ENCODE measurements around the gene DEGS2.
"Not testable (repeated sequence)": the region's sequence is repeated elsewhere in the genome, so short reads cannot be mapped to it uniquely, and the experiment has no call there.

DEGS2 gene

DNA sequence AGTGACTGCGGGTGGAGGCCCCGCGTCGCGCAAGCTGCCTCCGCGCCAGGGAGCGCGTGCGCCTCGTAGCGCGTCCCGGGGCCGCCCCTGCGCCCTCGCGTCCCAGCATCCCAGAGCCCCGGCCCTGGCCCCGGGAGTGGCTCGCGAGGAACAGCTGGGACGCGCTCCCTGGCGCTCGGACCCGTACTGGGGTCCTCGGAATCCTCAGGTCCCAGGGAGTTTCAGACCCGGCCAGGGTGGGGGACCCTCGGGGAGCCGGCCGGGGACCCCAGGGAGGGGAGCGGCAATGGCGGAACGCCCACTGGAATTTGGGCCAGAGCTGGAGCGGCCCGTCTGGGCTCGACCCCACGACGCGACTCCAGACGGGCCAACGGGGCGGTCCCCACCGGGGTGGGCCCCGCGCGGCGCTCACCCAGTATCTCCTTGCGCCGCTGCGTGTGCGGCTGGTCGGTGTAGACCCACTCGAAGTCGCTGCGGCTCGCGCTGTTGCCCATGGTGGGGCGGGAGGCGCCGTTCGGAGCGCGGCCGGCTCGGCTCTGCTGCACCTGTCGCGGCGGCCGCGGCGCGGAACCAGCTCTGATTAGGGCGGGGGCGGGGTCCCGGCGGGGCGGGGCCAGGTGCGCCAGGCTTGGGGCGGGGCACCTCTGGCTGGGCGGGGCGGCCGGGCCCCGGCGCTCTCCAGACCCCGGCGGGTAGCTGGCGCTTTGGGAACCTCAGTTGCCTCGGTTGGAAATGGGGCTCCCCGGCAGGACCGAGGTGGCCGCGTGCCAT is at the start of gene DEGS2:
Gene DEGS2 (minus strand): TSS at position 552 of the 771 bp plus-strand sequence. CDS start 58 bp downstream, at position 494.
- FAIRE-seq, result no peak

DNA sequence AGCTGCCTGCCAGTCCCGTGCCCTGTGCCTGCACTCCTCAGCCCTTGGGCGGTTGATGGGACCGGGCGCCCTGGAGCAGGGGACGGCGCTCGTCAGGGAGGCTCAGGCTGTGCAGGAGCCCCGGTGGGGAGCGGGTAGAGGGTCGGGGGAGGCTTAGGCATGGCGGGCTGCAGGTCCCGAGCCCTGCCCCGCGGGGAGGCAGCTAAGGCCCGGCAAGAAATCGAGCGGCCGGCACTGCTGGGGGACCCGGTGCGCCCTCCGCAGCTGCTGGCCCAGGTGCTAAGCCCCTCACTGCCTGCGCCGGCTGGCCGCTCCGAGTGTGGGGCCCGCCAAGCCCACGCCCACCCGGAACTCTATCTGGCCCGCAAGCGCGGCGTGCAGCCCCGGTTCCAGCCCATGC is 48.7 kb upstream of the DEGS2 start:
- FAIRE-seq, result not testable (repeated sequence)

DNA sequence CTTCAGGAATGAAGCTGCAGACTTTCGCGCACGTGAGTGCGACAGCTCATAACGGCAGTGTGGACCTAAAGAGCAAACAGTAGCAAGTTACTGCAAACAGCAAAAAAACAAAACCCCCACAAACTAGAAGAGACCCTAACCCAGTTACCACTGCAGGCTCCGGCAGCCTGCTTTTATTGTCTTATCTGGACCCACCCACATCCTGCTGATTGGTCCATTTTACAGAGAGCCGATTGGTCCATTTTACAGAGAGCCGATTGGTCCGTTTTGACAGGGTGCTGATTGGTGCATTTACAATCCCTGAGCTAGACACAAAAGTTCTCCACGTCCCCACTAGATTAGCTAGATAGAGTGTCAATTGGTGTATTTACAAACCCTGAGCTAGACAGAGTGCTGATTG is 48.1 kb upstream of the DEGS2 start:
- FAIRE-seq, result not testable (repeated sequence)

- not testable (repeated sequence) for FAIRE-seq
Measured at GRCh38 chr14:100204835-100205167, 45.4 kb upstream of the DEGS2 start.

- FAIRE-seq, result no peak
Measured at GRCh38 chr14:100203962-100204834, 44.8 kb upstream of the DEGS2 start.

DNA sequence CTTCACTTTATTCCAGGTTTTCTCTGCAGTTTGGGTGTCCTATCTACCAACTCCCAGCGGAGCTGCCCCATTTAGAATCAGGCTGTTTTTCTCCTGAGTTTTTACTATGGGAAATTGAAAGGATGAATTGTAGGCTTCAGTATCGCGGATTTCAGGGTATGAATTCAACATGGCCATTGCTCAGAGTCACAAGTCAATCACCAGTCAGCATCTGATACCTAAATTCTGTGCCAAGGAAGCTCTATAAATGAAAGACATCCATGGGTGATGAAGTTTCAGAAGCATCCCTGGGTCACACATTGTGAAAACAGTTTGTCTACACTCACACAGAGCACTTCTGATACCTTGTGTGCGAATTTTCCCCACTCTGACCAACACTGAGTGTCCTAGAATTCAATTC is 43.7 kb upstream of the DEGS2 start:
- FAIRE-seq, result no peak

- FAIRE-seq, result no peak
Measured at GRCh38 chr14:100202712-100203111, 43.3 kb upstream of the DEGS2 start.

DNA sequence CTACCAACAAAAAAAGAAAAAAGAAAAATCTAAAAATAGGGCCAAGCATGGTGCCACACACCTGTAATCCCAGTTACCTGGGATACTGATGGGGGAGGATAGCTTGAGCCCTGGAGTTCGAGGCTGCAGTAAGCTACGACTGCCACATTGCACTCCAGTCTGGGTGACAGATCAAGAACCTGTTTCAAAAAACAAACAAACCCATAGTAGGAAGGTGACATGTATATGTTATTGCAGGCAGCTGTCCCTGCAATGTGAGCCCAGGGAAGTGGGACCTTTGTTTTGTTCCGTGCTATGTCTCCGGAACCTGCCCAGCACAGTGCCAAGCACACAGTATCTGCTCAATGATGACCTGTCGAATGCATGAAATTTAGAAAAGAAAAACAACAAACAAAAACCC is 42.3 kb upstream of the DEGS2 start:
- FAIRE-seq, result no peak

- FAIRE-seq, result no peak
Measured at GRCh38 chr14:100200311-100200710, 40.9 kb upstream of the DEGS2 start.

DNA sequence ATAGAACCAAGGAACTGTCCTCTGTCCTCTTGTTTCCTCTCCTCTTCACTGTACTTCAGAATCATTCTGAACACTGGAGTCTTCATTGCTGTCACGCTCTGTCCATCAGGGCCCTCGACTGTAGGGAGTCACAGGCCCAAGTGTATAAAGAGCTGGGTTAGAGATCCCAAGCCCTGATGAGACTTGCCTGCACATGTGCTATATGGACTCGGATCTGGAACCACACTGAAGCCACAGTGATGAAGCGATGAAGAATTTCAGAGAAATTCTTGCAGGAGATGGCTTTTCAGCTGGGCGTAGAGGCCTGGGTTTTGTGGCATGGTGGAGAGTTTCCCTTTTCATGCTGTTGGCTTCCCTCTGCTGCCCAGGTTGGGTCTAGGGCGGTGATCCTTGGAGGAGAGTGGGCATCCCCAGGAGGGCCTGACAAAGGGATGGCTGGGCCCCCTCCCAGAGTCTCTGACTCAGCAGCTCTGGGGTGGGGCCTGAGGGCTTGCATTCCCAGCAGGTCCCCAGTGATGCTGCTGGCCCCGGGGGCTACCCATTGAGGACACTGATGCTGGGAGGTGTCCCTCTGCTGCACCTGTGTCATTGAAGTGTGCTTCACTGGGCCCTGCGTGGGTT is 39.9 kb upstream of the DEGS2 start:
- no peak for FAIRE-seq

DNA sequence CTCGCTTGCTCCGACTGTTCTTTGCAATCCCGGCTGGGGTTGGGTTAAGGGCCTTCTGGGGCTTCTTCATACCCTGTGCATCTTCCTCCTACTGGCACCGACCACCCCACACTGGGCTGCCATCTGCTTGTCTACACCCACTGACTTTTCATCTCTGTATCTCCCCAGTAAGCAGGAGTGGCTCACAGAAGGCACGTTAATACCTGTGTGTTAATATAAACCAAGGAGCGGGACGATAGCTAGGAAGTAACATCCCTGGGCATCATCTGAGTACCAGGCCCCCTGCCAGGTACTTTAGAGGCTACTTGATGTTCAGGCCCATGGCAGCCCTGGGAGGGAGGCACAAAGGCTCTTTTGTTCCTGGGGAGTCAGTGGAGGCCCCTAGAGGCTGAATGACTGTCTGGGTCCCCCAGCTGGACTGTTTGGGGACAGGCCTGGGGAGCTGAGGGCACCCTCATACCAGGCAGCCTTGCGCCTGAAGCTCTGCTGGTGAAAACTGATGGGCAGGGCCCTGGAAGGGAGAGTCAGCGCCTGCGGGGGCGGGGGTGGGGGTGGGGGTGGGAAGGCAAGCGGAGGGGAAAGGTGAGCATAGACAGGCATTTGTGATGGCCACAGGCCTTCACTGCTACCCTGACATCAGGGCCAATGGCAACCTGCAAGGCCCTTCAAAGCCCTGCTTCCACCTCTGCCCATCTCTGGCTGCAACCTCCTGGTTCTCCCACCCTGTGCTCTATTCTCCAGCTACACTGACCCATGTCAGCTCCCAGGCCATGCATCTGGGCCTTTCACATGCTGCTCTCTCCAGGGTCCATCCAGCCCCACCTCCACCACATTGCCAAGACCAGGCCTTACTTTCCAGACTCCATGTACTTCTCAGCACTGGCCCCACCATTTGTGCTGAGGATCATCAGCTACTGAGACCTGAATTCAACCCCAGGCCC is 34.2 kb upstream of the DEGS2 start:
- no peak for FAIRE-seq

DNA sequence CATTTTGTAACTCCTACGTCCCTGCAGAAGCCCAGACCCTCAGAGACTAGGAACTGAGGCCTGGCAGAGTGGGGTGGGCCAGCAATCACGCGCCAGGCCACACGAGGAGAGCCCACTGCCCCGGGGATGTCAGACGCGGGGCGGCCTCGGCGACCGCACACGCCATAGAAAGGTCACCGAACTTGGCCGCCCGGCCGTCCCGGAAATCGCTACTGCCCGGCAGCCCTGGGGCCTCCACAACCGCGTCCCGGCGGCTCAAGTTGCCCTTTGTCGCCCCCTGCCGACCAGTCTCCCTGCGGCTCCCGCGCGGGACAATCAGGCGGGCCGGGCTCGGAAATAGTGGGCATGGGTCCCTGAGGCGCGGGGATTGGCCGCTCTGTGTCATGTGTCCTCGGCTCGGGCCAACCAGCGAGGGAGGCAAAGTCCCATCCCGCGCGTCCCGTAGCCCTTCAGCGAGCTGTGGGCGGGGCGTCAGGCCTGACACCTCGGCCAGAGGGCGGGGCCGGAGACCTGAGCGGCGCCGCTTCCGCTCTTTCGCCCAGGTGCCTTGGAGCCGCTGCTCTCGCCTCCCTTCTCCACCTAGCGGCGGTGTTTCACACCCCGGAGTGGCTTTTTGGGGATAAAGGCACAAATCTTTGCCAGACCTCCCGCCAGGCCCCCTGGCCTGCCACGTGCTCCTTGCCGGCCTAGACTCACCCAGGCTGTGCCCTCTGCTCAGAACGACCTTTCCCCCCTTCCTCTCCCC is 33.4 kb upstream of the DEGS2 start:
- FAIRE-seq, result peak; percentile 98

GRCh38 chr14:100192250-100192671 is 32.8 kb upstream of the DEGS2 start:
- FAIRE-seq, result no peak

DNA sequence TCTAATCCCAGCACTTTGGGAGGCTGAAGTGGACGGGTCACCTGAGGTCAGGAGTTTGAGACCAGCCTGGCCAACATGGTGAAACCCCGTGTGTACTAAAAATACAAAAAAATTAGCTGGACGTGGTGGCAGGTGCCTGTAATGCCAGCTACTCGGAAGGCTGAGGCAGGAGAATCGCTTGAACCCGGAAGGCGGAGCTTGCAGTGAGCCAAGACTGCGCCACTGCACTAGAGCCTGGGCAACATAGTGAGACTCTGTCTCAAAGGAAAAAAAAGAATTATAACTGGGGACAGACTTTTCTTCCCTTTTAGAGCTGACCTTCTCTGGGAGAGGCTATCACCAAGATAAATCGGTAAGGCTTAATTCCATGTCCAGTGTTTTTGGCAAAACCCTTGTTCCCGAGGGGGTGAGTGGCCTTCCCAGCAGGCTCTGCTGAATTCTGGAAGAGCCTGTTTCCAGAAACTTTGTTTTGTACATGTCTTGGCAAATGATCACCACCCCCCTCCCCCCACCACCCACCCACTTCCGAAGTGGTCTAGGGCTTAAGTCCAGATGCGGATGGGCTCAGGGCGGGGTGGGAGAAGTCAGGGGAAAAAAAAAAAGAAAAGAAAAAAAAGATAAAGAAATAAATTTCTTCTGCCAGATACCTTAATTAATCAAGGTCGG is 32.3 kb upstream of the DEGS2 start:
- no peak for FAIRE-seq

DNA sequence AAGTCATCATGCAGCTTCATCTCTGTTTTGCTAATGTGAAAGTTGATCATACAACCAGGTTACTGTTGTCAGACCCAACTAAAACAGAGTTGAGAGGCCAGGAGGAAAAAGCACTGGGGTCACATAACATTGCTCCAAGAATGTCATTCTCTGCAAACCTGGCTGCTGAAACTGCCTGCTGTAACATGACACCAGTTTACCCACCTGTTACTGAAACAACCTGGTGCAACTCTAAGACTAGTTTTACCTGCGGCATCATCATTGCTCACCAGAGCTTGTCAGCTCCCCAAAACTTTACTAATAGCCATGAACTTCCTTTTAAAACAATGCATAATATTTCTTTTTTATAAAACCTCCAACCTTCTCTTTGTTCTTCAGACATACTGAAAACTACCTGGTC is 30.7 kb upstream of the DEGS2 start:
- FAIRE-seq, result no peak

DNA sequence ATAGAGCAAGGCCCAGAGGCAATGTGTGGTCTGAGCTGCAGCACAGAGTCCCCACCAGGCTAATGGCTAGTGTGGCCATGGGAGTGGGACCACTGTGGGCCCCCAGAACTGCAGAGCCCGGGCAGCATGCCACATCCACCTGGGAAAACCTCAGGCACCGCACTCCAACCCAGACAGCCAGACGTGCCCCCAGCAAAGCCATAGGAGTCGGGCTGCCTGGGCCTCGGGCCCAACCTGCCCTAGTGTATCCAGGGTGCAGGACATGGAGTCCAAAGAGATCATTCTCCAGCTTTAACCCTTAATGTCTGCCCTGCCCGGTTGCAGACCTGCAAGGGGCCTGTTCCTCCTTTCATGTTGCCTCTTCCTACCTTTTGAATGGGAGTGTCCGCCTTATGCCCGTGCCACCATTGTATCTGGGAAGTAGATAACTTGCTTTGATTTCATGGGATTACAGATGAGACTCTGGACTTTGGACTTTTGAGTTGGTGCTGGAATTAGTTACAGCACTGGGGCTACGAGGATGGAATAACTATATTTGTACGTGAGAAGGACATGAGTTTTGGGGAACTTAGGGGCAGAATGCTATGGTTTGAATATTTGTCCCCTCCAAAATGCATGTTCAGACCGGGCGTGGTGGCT is 29.1 kb upstream of the DEGS2 start:
- no peak for FAIRE-seq

- FAIRE-seq, result no peak
Measured at GRCh38 chr14:100187247-100187833, 27.9 kb upstream of the DEGS2 start.

DNA sequence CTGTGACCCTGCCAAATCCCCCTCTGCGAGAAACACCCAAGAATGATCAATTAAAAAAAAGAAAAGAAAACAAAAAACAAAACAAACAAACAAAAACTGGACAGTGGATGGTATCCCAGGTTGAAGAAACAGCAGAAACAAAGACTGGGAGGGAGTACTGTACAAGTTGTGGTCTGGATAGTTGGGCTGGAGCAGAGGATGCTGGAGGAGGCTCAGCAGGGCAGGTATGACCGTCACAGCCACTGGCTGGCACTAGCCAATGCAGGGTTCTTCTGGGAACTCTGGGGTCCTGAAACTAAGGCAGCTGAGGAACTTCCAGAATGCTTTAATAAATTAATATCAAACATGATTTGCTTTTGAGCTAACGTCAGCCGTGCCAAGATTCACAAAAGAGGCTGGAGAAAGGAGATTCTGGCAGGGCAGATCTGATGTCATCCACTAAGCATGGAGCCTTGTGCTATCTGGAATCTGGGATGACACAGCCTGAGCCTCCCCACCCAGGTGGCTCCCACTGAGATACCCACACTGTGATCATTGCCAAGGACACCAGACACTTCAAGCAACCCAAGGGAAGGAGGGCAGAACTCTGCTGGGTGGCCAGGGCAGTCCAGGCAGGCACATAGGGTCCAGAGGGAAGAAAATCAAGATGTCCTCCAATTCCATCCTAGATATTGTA is 22.6 kb upstream of the DEGS2 start:
- not testable (repeated sequence) for FAIRE-seq

GRCh38 chr14:100180671-100181070 is 21.2 kb upstream of the DEGS2 start:
- not testable (repeated sequence) for FAIRE-seq

DNA sequence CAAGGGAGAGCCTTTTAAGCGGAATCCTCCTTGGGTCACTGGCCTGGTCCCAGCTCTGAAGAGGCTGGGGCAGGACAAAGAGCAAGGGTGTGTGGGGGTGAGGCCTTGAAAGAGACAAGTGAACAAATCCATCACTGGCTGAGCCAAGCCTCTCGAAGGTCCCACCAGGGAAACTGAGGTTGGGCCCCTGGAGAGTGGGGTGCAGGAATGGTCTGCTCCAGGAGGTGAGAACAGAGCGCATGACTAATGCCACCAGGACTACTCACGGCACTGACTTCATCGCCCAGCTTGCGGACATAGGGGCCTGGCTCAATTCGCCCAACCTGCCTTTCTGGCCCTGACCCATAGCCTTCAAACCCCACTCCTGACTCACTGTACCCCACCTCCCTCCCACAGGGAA is 19.2 kb upstream of the DEGS2 start:
- no peak for FAIRE-seq
